ENCODE results near the gene DRC1.

Gene DRC1

DNA sequence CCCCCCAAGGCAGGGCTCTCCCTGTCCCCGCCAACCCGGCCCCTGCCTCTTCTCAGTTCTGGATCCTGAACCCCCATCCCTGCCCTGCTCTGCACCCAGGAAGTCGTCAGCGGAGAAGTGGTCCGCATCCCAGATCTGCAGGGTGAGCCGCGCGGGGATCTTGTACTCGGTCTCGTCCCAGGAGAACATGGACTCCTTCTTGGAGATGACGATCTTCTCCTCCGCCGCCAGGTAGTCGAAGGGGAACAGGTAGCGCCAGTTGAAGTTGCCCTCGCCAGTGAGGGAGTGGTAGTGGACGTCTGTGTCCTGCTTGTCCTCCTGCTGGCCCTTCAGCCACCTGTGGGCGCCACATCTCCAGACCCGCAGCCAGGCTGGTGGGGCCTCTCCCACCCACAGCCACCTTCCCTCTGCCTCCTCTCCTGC is 59.9 kb downstream of the DRC1 start:
- in situ Hi-C loops (cut with MboI; ENCODE audit: low sequenced_read_pairs) = loop anchor here (25.0 kb wide), 1 partner anchor 499 kb away; no protein-coding TSS in a partner anchor

DNA sequence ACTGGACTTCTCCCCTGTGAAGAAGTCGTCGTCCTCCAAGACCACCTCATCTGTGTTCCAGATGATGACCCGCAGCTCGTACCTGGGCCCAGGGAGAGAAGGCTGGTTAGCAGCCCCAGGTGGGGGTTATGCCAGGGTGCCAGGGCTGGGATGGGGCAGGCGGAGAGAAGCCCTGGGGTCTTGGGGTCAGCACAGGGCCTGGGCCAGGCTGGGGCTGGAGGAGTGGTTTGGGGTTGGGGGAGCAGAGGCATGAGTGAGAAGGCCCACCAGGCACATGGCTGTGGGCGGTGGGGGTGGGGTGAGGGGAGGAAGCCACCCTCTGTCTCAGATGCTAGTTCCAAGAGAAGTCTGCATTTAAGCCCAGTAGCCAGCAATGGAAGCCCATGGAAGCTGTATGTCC is 60.4 kb downstream of the DRC1 start:
- in situ Hi-C loops (cut with MboI; ENCODE audit: low sequenced_read_pairs) = loop anchor here (25.0 kb wide), 1 partner anchor 500 kb away; no protein-coding TSS in a partner anchor

DNA sequence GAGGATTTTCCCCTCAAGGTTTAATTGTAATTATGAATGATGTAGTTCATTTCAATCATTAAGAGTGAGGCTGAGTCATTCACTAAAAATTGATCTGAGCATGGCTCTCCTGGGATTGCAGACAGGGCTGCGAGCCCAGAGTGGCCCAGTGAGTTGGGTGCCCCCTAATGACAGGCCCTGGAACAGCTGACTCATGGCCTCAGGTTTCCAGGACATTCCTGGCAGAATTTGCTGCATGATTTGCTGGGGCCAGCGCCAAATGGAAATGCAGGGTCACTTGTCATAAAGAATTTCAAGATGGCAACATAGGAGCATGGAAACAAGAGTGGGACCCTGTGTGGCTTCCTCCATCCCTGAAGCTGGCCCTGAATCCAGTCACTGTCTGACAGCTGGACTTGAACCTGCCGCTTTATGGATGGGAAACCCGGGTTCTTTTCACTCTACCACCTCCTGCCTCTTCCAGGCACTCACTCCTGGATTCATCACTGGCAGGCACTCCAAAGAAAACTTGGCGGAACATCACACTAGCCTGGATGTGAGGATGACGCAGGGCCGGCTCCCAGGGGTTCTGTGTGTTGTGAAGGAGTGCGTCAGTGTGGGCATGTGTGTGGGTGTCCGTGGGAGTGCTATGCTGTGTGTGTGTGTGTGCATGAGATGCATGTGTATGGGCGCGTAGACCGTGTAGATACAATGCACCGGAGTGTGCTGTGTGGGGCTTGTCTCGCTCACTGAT is 61.0 kb downstream of the DRC1 start:
- in situ Hi-C loops (cut with MboI; ENCODE audit: low sequenced_read_pairs) = loop anchor here (25.0 kb wide), 1 partner anchor 500 kb away; no protein-coding TSS in a partner anchor

DNA sequence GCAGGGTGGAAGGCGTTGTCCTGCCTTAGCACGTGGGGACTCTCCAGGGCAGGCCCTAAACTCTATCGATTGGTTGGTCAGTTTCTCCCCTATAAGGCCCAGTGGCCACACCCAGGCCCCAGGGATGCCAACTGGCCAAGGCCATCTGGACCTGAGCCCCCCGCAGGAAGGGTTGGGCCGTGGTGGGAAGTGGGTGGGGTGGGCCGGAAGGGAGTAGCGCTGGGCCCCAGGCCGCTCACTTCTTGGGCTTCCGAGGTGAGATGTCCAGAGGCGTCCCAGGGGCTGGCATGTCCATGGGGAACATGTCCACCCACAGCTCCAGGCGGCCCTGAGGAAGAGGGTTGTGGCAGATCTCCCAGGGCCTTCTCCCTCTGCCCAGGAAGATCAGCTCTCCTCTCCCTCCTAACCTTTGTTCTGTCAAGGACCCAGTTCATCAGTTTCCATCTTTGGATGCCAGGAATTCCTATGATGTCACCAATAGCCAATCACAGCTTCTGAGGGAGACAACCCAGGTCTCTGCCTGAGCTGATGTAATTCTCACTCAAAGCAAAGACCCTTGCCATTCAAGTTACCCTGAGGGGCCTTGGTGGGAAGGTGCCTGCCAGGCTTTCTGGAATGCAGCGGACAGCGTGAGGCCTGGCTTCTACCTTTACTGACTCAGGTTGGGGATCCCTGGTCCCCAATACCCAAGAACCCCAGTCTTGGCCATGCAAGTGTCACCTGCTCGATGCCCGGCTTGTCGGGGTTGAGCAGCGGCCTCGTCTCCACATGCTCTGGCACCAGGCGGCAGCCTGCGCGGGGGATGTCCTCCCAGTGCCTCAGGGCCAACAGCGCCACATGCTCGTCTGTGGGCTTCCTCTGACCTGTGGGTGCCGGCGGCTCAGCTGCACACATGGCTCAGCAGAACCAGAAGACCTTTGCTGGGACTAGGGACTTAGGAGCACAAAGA is 61.8 kb downstream of the DRC1 start:
- in situ Hi-C loops (cut with MboI; ENCODE audit: low sequenced_read_pairs) = loop anchor here (25.0 kb wide), 1 partner anchor 501 kb away; no protein-coding TSS in a partner anchor

DNA sequence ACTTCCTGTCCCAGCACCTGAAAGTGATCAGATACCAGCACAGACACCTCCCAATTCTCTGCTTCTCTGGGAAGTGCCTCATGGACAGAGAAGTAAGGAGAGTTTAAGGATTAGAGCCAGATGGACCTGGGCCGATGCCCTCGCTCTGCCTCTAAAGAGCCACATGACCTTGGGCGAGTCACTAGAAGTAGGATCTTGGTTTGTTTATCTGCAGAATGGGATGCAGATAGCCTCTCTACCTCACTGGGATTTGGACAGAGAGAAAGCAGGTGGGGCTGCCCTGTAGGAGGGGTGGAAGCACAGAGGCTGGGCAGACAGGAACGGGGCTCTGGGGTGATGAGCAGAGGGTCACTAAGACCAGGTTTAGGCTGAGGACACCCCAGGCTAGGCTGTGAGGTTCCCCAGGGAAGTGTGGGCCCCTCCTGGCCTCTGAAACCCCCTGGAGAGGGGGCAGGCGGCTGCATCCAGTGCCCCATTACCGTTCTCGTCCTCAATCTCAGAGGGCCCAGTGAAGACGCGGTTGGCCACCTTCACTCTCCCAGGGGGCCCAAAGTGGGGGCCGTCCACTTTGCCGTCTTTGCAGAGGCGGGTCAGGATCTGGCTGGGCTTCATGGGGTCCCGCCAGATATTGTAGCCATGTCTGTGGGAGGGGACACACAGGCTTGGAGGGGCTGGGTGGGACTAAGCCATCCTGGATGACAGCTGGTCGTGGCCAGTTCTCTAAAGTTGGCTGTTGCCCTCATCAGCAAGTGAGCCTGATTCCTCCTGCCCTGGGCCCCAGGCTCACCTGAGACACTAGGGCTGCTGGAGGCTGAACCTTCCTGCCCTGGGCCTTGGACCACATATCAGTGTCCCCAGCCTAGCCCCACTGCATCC is 62.9 kb downstream of the DRC1 start:
- in situ Hi-C loops (cut with MboI; ENCODE audit: low sequenced_read_pairs) = loop anchor here (25.0 kb wide), 1 partner anchor 502 kb away; no protein-coding TSS in a partner anchor

DNA sequence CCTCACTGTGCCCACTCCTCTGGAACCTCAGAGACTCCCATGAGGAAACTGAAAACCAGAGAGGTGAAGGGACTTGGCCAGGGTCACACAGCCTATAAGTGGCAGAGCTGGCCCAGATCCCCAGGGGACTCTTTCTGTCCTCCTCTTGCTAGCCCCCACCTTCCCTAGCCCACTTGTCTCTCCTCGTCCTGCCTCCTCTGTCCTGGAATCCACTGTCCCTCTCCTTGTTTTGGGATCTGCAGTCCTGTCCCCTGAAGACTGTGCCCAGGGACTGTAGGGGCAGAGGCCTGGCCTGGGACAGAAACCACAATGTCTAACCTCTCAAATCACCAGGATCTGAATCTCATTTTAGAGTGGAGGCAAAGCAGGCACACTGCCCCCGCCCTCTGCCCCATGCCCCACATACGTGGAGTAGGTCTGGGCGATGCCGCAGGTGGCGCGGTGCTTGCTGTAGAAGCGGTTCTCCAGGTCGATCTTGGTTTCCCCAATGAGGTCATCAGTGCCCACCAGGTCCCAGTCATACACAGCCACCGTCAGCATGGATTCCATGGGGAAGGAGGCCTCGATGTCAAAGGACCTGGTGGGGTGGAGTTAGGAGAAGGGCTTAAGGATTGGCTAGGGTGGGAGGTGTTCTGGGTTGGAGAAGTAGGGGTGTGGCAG is 63.7 kb downstream of the DRC1 start:
- in situ Hi-C loops (cut with MboI; ENCODE audit: low sequenced_read_pairs) = loop anchor here (25.0 kb wide), 1 partner anchor 503 kb away; no protein-coding TSS in a partner anchor

DNA sequence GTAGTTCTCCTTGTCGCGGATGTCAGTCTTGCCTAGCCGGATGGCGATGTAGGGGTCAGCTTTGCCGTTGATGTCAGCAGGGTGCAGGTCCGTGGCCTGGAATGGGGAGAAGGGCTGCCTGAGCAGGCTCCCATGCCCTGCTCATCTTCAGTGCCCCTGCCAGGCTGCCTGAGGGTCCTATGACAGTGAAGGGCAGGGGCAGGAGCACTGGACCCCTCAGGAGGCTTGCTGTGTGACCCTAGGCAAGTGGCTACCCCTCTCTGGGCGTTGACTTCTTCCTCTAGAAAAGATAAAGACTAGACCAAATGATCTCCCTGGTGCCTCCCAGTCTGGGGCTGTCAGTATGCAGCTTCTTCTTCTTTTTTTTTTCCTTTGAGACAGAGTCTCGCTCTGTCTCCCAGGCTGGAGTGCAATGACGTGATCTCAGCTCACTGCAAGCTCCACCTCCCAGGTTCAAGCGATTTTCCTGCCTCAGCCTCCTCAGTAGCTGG is 64.3 kb downstream of the DRC1 start:
- in situ Hi-C loops (cut with MboI; ENCODE audit: low sequenced_read_pairs) = loop anchor here (25.0 kb wide), 1 partner anchor 504 kb away; no protein-coding TSS in a partner anchor

DNA sequence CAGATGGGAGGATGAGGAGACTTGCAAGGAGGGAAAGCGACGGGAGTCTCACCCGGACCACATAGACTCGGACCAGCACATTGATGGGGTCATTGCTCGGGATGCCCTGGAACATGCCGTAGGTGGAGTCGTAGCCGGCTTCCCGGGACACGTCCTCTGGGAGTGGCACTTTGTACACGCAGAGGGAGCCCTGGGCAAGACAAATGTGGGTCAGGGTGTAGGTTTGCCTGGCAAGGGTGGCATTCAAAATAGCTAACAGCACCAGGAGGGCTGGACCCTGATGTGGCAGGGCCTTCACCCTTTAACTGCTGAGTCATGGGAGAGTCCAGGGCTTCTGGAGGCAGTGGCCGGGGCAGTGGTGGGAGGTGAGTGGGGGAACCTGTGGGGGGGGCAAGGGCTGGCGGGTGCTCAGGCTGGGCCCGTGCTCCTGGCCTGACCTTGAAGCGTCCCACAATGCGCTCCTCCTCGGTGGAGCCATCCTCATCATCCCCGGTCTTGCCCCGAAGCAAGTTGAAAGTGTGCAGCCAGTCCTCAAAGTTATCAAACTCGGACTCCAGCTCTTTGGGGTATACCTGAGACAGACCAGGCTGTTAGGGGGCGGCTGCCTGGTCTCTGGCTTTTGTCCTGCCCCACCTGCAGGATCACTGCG is 65.1 kb downstream of the DRC1 start:
- in situ Hi-C loops (cut with MboI; ENCODE audit: low sequenced_read_pairs) = loop anchor here (25.0 kb wide), 1 partner anchor 504 kb away; no protein-coding TSS in a partner anchor

DNA sequence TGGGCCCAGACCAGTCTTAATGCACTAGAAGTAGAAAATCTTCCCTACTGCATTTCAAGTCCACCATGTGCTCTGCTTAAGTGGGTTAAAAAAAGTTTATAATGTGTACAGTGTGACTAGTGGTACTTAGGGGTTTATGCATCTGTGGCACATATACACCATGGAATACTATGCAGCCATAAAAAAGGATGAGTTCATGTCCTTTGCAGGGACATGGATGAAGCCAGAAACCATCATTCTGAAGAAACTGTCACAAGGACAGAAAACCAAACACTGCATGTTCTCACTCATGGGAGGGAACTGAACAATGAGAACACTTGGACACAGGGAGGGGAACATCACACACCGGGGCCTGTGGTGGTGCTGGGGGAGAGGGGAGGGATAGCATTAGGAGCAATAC is 66.8 kb downstream of the DRC1 start:
- in situ Hi-C loops (cut with MboI; ENCODE audit: low sequenced_read_pairs) = loop anchor here (25.0 kb wide), 1 partner anchor 506 kb away; no protein-coding TSS in a partner anchor

DNA sequence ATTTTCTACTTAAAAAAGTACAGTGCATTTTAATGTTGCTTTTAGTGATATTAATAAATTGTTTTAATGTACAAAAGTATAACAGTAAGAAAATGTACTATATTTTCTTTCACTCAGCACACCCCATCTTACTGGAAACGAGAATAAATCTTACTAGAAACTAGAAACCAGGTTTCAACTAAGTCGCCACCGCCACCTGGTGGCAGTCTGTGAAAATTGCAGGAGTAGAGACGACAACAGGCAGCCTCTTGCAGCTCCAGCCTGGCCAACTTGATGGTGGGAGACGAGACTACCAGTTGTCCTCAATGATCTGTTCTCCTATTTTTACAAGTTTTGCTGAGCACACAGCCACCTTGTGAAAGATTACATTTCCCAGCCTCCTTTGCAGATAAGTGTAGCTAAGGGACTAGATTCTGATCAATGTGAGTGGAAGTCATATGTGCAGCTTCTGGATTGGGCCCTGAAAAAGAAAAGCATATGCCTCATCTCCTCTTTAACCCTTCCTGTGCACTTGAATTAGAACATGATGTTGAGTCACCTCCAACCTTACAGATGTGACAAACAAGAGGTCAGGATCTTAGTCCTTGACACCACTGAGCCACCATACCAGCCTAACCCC is 67.5 kb downstream of the DRC1 start:
- in situ Hi-C loops (cut with MboI; ENCODE audit: low sequenced_read_pairs) = loop anchor here (25.0 kb wide), 1 partner anchor 507 kb away; no protein-coding TSS in a partner anchor

DNA sequence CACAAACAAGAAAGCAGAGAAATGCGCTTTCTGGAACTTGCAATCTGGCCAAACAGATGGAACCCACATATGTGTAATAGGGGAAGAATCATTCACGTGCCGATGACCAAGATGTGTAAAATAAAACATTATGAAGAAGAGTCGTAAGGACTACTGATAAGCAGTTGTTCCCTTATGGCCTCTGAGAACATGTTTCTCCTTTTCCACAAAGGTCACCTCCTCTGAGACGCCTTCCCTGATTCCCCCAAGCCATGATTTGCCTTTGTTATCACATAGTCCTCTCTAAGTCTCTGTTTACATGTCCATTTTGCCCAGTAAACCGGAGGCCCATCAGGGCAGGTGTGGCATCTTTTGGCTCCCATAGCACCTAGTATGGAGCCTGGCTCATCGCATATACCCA is 68.2 kb downstream of the DRC1 start:
- in situ Hi-C loops (cut with MboI; ENCODE audit: low sequenced_read_pairs) = loop anchor here (25.0 kb wide), 1 partner anchor 508 kb away; no protein-coding TSS in a partner anchor

DNA sequence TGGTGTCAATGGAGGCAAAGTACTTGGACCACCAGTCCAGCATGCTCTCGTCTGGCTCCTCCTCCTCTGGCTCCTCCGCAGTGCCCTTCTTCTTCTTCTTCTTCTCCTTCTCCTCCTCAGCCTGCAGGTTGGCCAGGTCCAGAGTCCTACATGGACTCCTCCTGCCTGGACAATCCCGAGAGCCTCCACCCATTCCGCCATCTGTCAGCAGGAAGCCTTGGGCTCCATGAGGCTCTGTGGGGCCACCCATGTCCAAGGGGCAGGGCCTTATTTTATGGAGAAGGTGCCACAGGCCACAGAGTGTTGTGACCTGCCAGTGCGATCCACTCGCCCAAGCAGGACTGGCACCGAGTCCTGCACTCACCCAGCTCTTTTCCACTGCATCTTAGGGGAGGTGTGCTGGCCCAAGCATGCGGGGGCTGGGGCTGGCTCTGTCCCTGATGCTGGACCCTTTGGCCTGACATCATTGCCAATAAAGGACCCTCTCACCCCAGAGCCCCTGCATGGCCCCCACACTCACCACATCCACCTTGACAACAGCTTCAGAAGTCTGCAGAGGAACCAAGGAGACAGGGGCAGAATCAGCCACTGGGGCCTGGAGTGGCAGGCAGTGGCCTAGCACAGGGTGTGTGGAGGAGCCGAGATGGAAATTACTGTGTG is 69.0 kb downstream of the DRC1 start:
- in situ Hi-C loops (cut with MboI; ENCODE audit: low sequenced_read_pairs) = loop anchor here (25.0 kb wide), 1 partner anchor 508 kb away; no protein-coding TSS in a partner anchor

DNA sequence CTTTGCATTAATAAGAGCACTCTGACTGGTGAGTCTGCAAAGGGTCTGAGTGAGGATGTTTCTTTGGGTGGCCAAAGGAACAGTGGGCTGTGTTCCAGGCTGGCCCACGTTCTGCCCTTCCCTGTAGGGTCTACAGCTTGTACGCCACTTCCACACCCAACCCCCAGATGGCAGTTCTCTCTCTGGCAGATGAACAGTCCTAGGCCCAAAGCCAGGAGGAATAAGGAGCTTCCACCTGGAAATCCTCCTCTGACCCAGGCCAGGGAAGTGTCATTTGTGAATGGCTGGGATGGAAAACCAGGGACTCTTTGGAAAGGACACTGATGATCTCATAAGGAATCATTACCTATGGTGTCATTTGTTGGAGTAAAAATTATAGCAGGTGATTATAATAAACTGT is 69.6 kb downstream of the DRC1 start:
- in situ Hi-C loops (cut with MboI; ENCODE audit: low sequenced_read_pairs) = loop anchor here (25.0 kb wide), 1 partner anchor 509 kb away; no protein-coding TSS in a partner anchor

DNA sequence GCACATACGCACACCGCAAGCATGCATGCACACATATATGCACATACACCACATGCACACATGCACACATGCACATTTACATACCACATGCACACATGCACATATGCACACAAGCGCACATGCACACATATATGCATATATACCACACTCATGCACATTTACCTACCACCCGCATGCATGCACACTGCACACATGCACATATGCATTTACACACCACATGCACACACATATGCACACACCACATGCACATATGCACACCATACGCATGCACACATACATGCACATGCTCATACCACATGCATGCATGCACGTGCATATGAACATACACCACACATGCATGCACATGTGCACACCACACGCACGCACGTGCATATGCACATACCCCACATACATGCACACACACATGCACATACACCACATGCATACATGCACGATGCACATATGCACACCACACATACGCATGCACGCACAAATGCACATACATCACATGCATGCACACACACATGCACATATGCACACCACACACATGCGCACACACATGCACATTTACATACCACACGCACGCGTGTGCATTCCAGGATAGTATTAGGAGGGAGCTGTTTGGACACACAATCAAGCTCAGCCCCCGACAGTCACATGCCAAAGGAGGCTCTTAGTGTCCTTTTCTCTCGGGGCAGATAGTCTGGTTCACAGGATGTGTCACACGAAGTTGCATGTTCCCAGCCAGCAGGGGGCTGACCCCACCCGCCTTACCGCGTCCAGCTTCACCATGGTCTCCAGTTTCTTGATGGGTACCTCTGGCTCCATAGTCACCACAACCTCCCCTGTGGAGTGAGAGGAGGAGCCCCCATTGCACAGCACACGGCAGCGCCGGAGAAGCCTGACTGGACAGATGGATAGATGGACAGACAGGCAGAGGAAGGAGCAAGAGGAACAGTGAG is 70.3 kb downstream of the DRC1 start:
- in situ Hi-C loops (cut with MboI; ENCODE audit: low sequenced_read_pairs) = loop anchor here (25.0 kb wide), 1 partner anchor 510 kb away; no protein-coding TSS in a partner anchor

DNA sequence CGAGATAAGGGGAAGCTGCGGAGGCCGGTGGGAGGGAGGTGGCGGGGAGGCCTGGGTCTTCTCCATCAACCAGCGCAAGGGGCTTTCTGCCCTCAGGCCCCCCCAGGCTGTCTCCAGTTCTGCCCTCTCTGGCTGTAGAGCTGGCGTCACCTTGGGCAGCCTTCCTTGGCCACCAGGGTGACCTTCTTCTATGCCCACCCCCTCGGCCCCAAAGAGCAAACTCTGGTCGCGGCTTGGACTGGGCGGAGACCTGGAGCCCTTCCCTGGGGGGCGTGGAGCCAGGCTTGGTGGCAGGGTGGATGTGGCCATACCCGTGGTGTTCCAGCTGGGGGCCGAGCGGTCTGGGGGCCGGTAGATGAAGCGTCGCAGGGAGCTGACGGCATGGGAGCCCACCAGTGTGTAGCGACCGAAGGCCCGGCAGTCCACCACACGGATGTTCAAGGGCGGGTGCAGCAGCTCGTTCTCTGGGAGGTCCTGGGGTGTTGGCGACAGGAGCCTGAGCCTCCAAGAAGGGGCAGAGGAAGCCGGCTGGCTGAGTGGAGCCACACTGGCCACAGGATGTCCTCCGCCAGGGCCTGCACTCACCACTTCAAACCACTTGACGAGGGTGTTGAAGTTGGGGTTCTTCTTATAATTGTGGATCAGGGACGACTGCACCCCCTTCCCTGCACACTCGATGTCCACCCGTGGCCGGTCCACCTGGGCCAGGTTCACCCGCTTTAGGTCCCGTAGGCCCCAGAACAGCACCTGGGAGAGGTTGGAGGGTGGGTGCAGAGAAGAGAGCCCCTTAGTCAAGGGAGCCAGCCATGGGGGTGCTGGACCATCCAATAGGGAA is 71.3 kb downstream of the DRC1 start:
- in situ Hi-C loops (cut with MboI; ENCODE audit: low sequenced_read_pairs) = loop anchor here (25.0 kb wide), 1 partner anchor 511 kb away; no protein-coding TSS in a partner anchor

DNA sequence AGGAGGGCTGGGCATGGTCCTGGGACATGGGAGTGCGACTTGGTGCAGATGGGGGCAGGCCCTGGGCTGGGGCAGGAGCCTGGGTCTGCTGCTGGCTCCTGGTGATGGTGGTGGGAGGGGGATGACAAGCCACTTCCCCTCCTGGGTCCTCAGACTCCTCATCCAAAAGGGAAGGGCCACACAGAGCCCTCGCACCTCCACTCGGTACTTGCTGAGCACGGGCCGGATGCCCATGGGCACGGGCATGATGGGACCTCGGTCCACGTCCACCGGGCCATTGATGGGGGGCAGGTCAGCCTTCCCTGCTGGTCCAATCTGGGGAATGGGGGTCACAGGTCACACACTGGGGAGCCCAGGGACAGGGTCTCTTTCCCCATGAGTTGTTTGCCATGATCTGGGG is 72.1 kb downstream of the DRC1 start:
- in situ Hi-C loops (cut with MboI; ENCODE audit: low sequenced_read_pairs) = loop anchor here (25.0 kb wide), 1 partner anchor 511 kb away; no protein-coding TSS in a partner anchor

Measured in HL-60/S4 treated with phorbol 12-myristate 13-acetate at 8.2 ng/mL for 4 days and 3 days (cell line).